A673 (cell line): ENCODE data around the gene FECH.
"Not testable (repeated sequence)": the region's sequence is repeated elsewhere in the genome, so short reads cannot be mapped to it uniquely, and the experiment has no call there.

ENCODE experiments used
- CTCF ChIP-seq: fragments of 300-800, 200-600 bp; sonication (generic); conservative IDR thresholded peaks from 2 replicates; pipeline ENCODE4 v1.5.1; 2017; ENCODE audit warnings: low read depth, mild to moderate bottlenecking, antibody characterized with exemption, low read length, moderate library complexity, mixed read lengths
- EZH2 ChIP-seq: fragments of 200-600 bp; sonication (generic); IDR thresholded peaks from 2 replicates; pipeline ENCODE4 v1.6.1; 2017; ENCODE audit warnings: borderline replicate concordance, low read depth, mild to moderate bottlenecking, mixed read lengths, antibody characterized with exemption, low read length; ENCODE audit not compliant: poor library complexity, severe bottlenecking

GRCh38 chr18:57522348-57522747, 64.2 kb downstream of the FECH start:
- TF ChIP-seq CTCF, EZH2: not testable (repeated sequence)
